Thyroid gland (tissue), 4 donors: ENCODE measurements around the gene ELMO3.

Experiments used
- POLR2A ChIP-seq, 2 donors: fragments of 450-650 bp; IDR thresholded peaks; one replicate each; pipeline ENCODE4 v1.6.1; 2017; ENCODE audit warnings: antibody characterized with exemption in 2 of 2, mild to moderate bottlenecking in 2 of 2, moderate library complexity in 1 of 2
- TF ChIP-seq, protein P1 (sequence below), 6 experiments: fragments of 200-600 bp in 3 of 6; fragments of 450-650 bp in 3 of 6; sonication (generic) in 3 of 6; IDR thresholded peaks; one replicate each; pipeline ENCODE4 v1.5.1; 2016 to 2019; ENCODE audit warnings: antibody characterized with exemption in 6 of 6, mild to moderate bottlenecking in 2 of 6, inconsistent platforms in 1 of 6, moderate library complexity in 1 of 6

- TF ChIP-seq POLR2A (IDR thresholded peaks at IDR 0.05) = no peak
- TF ChIP-seq, protein P1, sequence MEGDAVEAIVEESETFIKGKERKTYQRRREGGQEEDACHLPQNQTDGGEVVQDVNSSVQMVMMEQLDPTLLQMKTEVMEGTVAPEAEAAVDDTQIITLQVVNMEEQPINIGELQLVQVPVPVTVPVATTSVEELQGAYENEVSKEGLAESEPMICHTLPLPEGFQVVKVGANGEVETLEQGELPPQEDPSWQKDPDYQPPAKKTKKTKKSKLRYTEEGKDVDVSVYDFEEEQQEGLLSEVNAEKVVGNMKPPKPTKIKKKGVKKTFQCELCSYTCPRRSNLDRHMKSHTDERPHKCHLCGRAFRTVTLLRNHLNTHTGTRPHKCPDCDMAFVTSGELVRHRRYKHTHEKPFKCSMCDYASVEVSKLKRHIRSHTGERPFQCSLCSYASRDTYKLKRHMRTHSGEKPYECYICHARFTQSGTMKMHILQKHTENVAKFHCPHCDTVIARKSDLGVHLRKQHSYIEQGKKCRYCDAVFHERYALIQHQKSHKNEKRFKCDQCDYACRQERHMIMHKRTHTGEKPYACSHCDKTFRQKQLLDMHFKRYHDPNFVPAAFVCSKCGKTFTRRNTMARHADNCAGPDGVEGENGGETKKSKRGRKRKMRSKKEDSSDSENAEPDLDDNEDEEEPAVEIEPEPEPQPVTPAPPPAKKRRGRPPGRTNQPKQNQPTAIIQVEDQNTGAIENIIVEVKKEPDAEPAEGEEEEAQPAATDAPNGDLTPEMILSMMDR (IDR thresholded peaks at IDR 0.05) = no peak
These were observed 32.8 kb upstream of the ELMO3 start for GRCh38 chr16:67166110-67166547.
